Loucy (cell line): ENCODE measurements around the gene ABHD12.

ENCODE experiments used
- H2AFZ ChIP-seq: fragments of 200-600 bp; sonication (generic); 2 replicates; pipeline ENCODE4 v1.6.0; 2016; ENCODE audit warnings: antibody characterized with exemption, mild to moderate bottlenecking, low read length, moderate library complexity
- H3F3A ChIP-seq: fragments of 200-600 bp; 2 replicates; pipeline ENCODE4 v1.6.0; 2016; ENCODE audit warnings: antibody characterized with exemption, low read depth, mild to moderate bottlenecking
- H3K27me3 ChIP-seq: fragments of 200-600 bp; sonication (generic); 2 replicates; pipeline ENCODE4 v1.6.1; 2014; ENCODE audit warnings: low read length, mild to moderate bottlenecking; ENCODE audit not compliant: insufficient read depth, poor library complexity, severe bottlenecking
- H3K36me3 ChIP-seq: fragments of 200-600 bp; sonication (generic); 2 replicates; pipeline ENCODE4 v1.6.1; 2016; ENCODE audit warnings: low read length; ENCODE audit not compliant: insufficient read depth
- H3K4me1 ChIP-seq: fragments of 200-600 bp; sonication (generic); 2 replicates; pipeline ENCODE4 v1.5.1; 2014; ENCODE audit warnings: low read length, mild to moderate bottlenecking; ENCODE audit not compliant: insufficient read depth, poor library complexity, severe bottlenecking
- H3K4me2 ChIP-seq: fragments of 200-600 bp; sonication (generic); 2 replicates; pipeline ENCODE4 v1.6.0; 2014; ENCODE audit warnings: antibody characterized with exemption, low read length, low read depth, mild to moderate bottlenecking; ENCODE audit not compliant: poor library complexity, severe bottlenecking
- H3K4me3 ChIP-seq: fragments of 200-600 bp; sonication (generic); 2 replicates; pipeline ENCODE4 v1.5.1; 2014; ENCODE audit warnings: low read length, mild to moderate bottlenecking, mixed read lengths; ENCODE audit not compliant: poor library complexity, severe bottlenecking
- H3K79me2 ChIP-seq: fragments of 200-600 bp; sonication (generic); 2 replicates; pipeline ENCODE4 v1.6.1; 2014; ENCODE audit warnings: low read length; ENCODE audit not compliant: insufficient read depth
- H3K9ac ChIP-seq: fragments of 200-600 bp; sonication (generic); 2 replicates; pipeline ENCODE4 v1.6.0; 2014; ENCODE audit warnings: mild to moderate bottlenecking, low read depth, low read length, moderate library complexity; ENCODE audit not compliant: poor library complexity, severe bottlenecking
- H3K9me2 ChIP-seq: fragments of 200-600 bp; sonication (generic); replicated peaks from 2 replicates; pipeline ENCODE4 v1.6.1; 2016; ENCODE audit warnings: low read depth, low read length, mixed read lengths
- H3K9me3 ChIP-seq: fragments of 200-600 bp; sonication (generic); 2 replicates; pipeline ENCODE4 v1.6.1; 2014; ENCODE audit warnings: mild to moderate bottlenecking, antibody characterized with exemption, low read length, low read depth; ENCODE audit not compliant: insufficient read depth
- H4K20me1 ChIP-seq: fragments of 200-600 bp; sonication (generic); 2 replicates; pipeline ENCODE4 v1.6.0; 2014; ENCODE audit warnings: antibody characterized with exemption, low read length, mild to moderate bottlenecking; ENCODE audit not compliant: insufficient read depth, poor library complexity, severe bottlenecking
- EZH2phosphoT487 ChIP-seq: fragments of 200-600 bp; IDR thresholded peaks from 2 replicates; pipeline ENCODE4 v1.6.1; 2018; ENCODE audit warnings: antibody characterized with exemption, mild to moderate bottlenecking, moderate library complexity, borderline replicate concordance
- TF ChIP-seq, protein P1 (sequence below): fragments of 200-600 bp; sonication (generic); conservative IDR thresholded peaks from 2 replicates; pipeline ENCODE4 v1.5.1; 2014; ENCODE audit warnings: mild to moderate bottlenecking, antibody characterized with exemption, low read length

ABHD12 gene

DNA sequence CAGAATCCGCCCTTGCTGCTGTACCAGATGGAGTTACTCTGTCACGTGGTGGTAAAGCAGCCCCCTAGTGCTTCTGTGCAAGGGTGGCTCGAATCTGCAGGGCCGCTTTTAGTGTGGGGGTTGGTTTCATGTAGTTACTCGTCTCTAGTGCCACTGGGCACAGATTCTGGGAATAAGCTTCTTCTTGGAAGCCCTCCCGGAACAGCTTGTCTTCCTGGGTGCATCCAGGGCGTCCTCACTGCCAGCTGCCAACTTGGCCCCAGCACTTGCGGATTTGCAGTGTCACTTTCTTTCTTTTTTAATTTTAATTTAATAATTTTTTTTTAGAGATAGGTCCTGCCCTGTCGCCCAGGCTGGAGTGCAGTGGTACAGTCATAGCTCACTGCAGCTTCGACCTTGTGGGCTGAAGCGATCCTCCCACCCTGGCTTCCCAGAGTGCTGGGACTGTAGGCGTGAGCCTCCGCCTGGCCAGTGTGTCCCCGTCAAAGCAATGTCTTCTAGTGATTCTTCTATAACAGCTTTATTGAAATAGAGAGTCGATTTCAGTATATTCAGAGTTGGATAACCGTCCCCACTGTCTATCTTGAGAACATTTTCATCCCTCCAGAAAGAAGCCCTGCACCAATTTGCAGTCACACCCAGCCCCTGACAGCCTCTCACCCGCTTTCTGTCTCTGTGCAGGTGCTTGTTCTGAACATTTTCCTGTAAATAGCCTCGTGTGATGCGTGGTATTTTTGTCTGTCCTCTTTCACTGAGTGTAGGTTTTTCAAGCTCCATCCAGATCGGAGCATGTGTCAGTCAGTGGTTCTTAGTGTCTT, 116.9 kb downstream of the ABHD12 start:
- H3K36me3 ChIP-seq: peaks cover 87% of the 10 kb centered on the region; the same call in 1 of the 2 replicates
- no peaks in the 10 kb centered on the region for H3K79me2 ChIP-seq
- TF ChIP-seq, protein P1, sequence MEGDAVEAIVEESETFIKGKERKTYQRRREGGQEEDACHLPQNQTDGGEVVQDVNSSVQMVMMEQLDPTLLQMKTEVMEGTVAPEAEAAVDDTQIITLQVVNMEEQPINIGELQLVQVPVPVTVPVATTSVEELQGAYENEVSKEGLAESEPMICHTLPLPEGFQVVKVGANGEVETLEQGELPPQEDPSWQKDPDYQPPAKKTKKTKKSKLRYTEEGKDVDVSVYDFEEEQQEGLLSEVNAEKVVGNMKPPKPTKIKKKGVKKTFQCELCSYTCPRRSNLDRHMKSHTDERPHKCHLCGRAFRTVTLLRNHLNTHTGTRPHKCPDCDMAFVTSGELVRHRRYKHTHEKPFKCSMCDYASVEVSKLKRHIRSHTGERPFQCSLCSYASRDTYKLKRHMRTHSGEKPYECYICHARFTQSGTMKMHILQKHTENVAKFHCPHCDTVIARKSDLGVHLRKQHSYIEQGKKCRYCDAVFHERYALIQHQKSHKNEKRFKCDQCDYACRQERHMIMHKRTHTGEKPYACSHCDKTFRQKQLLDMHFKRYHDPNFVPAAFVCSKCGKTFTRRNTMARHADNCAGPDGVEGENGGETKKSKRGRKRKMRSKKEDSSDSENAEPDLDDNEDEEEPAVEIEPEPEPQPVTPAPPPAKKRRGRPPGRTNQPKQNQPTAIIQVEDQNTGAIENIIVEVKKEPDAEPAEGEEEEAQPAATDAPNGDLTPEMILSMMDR: no peak
- TF ChIP-seq EZH2phosphoT487: no peak
- no peak overlapping the region for H2AFZ ChIP-seq
- no peaks in the 10 kb centered on the region for H3K9me2 ChIP-seq
- H3K27me3 ChIP-seq: no peaks in the 10 kb centered on the region
- no peak overlapping the region for H3K4me2 ChIP-seq
- H4K20me1 ChIP-seq: no peaks in the 10 kb centered on the region
- no peaks in the 10 kb centered on the region for H3F3A ChIP-seq
- no peak overlapping the region for H3K4me3 ChIP-seq
- H3K9ac ChIP-seq: no peak overlapping the region
- H3K9me3 ChIP-seq: no peaks in the 10 kb centered on the region
- no peaks in the 10 kb centered on the region for H3K4me1 ChIP-seq

DNA sequence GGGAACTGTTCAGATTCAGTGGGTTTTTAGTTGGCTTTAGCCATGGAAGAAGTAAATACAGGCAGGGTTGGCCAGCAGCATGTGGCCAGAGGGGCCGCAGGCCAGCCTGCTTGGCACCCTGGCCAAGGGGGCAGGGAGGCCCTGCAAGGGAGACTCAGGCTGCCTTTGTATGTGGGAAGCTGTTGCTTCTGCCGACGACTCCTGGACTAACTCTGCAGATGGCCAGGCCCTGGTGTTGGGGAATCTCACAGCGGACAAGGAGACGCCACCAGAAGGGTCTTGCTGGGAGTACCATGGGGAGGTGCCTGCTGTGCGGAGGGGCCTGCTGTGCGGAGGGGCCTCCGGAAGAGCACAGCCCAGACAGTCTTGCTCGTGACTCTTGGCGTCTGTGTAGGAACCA, 117.6 kb downstream of the ABHD12 start:
- Histone ChIP-seq H3K36me3 (peaks cover 82% of the 10 kb centered on the region; the same call in 1 of the 2 replicates), H3K9ac (no peak overlapping the region), H3K9me2 (no peaks in the 10 kb centered on the region)

GRCh38 chr20:25272223-25273000, 118.2 kb downstream of the ABHD12 start:
- H3K4me1 ChIP-seq: no peaks in the 10 kb centered on the region
- no peak overlapping the region for H3K4me3 ChIP-seq
- H2AFZ ChIP-seq: no peak overlapping the region
- H3K79me2 ChIP-seq: no peaks in the 10 kb centered on the region
- no peak overlapping the region for H3K4me2 ChIP-seq
- H3K36me3 ChIP-seq: peaks cover 76% of the 10 kb centered on the region; the same call in 1 of the 2 replicates
- H3F3A ChIP-seq: no peaks in the 10 kb centered on the region
- H3K9me3 ChIP-seq: no peaks in the 10 kb centered on the region
- no peaks in the 10 kb centered on the region for H3K9me2 ChIP-seq
- no peaks in the 10 kb centered on the region for H4K20me1 ChIP-seq
- no peak for TF ChIP-seq EZH2phosphoT487
- TF ChIP-seq, protein P1: no peak
- no peak overlapping the region for H3K9ac ChIP-seq
- H3K27me3 ChIP-seq: no peaks in the 10 kb centered on the region

More for the DNA sequence above, 117.6 kb downstream of the ABHD12 start:
- Histone ChIP-seq H2AFZ (no peak overlapping the region), H3K27me3 (no peaks in the 10 kb centered on the region), H3K4me1 (no peaks in the 10 kb centered on the region), H3K79me2 (no peaks in the 10 kb centered on the region), H4K20me1 (no peaks in the 10 kb centered on the region), H3K9me3 (no peaks in the 10 kb centered on the region), H3K4me3 (no peak overlapping the region), H3K4me2 (no peak overlapping the region), H3F3A (no peaks in the 10 kb centered on the region)
- TF ChIP-seq EZH2phosphoT487: no peak
- TF ChIP-seq, protein P1: no peak
